Trophoblast cell (in vitro differentiated cells and primary cell): ENCODE measurements around the gene LRRC75B.
"Not testable (repeated sequence)": the region's sequence is repeated elsewhere in the genome, so short reads cannot be mapped to it uniquely, and the experiment has no call there.

Source experiments
- DNase-seq, 2 donors: peaks; one replicate each; pipeline ENCODE4 v3.0.0-alpha.2; 2016
- H2AFZ ChIP-seq: 2 replicates; pipeline ENCODE4 v1.6.1; 2013; ENCODE audit warnings: low read length, moderate library complexity, mild to moderate bottlenecking; ENCODE audit not compliant: insufficient read depth, poor library complexity
- H2AK5ac ChIP-seq: 2 replicates; pipeline ENCODE4 v1.6.1; 2013; ENCODE audit warnings: mild to moderate bottlenecking, low read length
- H2BK120ac ChIP-seq: 2 replicates; pipeline ENCODE4 v1.6.1; 2013; ENCODE audit warnings: low read length, mild to moderate bottlenecking, moderate library complexity; ENCODE audit not compliant: insufficient read depth, poor library complexity
- H2BK12ac ChIP-seq: 2 replicates; pipeline ENCODE4 v1.6.1; 2013; ENCODE audit warnings: mild to moderate bottlenecking, low read length, moderate library complexity
- H2BK5ac ChIP-seq: 2 replicates; pipeline ENCODE4 v1.6.1; 2013; ENCODE audit warnings: low read length, low read depth, moderate library complexity, mild to moderate bottlenecking; ENCODE audit not compliant: poor library complexity
- H3K14ac ChIP-seq: 2 replicates; pipeline ENCODE4 v1.6.1; 2013; ENCODE audit warnings: mild to moderate bottlenecking, low read length
- H3K18ac ChIP-seq: 2 replicates; pipeline ENCODE4 v1.6.1; 2013; ENCODE audit warnings: mild to moderate bottlenecking, low read length
- H3K23ac ChIP-seq: 2 replicates; pipeline ENCODE4 v1.6.1; 2013; ENCODE audit warnings: low read length
- H3K27ac ChIP-seq: 2 replicates; pipeline ENCODE4 v1.5.1; 2013; ENCODE audit warnings: low read depth, mild to moderate bottlenecking, inconsistent platforms, low read length, moderate library complexity
- H3K27me3 ChIP-seq: 2 replicates; pipeline ENCODE4 v1.6.1; 2013; ENCODE audit warnings: inconsistent platforms, mild to moderate bottlenecking, low read length, moderate library complexity; ENCODE audit not compliant: insufficient read depth
- H3K36me3 ChIP-seq, 2 experiments: 1 replicate in 1 of 2; 2 replicates in 1 of 2; pipeline ENCODE4 v1.6.1; 2013; ENCODE audit warnings: low read length in 2 of 2, mild to moderate bottlenecking in 2 of 2, moderate library complexity in 1 of 2; ENCODE audit not compliant: insufficient read depth in 2 of 2, control insufficient read depth in 1 of 2
- H3K4ac ChIP-seq: 2 replicates; pipeline ENCODE4 v1.6.1; 2013; ENCODE audit warnings: low read depth, mild to moderate bottlenecking, low read length, moderate library complexity
- H3K4me1 ChIP-seq, 2 experiments: 1 replicate in 1 of 2; 2 replicates in 1 of 2; pipeline ENCODE4 v1.6.1; 2013; ENCODE audit warnings: low read length in 2 of 2, mild to moderate bottlenecking in 2 of 2, moderate library complexity in 1 of 2; ENCODE audit not compliant: insufficient read depth in 2 of 2, control insufficient read depth in 1 of 2
- H3K4me2 ChIP-seq: 2 replicates; pipeline ENCODE4 v1.6.1; 2013; ENCODE audit warnings: inconsistent platforms, mild to moderate bottlenecking, low read length, moderate library complexity
- H3K4me3 ChIP-seq: 2 replicates; pipeline ENCODE4 v1.5.1; 2013; ENCODE audit warnings: mild to moderate bottlenecking, low read depth, low read length, inconsistent platforms
- H3K79me1 ChIP-seq: one replicate; pipeline ENCODE4 v1.6.1; 2013; ENCODE audit warnings: low read length
- H3K79me2 ChIP-seq: 2 replicates; pipeline ENCODE4 v1.6.1; 2013; ENCODE audit warnings: low read length, mild to moderate bottlenecking; ENCODE audit not compliant: control insufficient read depth, insufficient read depth, poor library complexity
- H3K9ac ChIP-seq: 2 replicates; pipeline ENCODE4 v1.6.1; 2013; ENCODE audit warnings: mild to moderate bottlenecking, low read length
- H3K9me3 ChIP-seq: 2 replicates; pipeline ENCODE4 v1.6.1; 2013; ENCODE audit warnings: low read depth, mild to moderate bottlenecking, control low read depth, inconsistent platforms, low read length; ENCODE audit not compliant: insufficient read depth
- H4K12ac ChIP-seq: 2 replicates; pipeline ENCODE4 v1.6.1; 2013; ENCODE audit warnings: low read depth, mild to moderate bottlenecking, low read length, moderate library complexity
- H4K8ac ChIP-seq: 2 replicates; pipeline ENCODE4 v1.6.1; 2013; ENCODE audit warnings: low read depth, mild to moderate bottlenecking, low read length, moderate library complexity
- H4K91ac ChIP-seq: one replicate; pipeline ENCODE4 v1.6.1; 2013; ENCODE audit warnings: low read depth, mild to moderate bottlenecking, low read length, moderate library complexity
- WGBS: extraction: QIAGEN DNeasy Blood & Tissue Kit; methylation state at CpG from one replicate; pipeline ENCODE4 v1.1.7; 2013; ENCODE audit warnings: missing lambda C conversion rate; ENCODE audit not compliant: insufficient read length, insufficient coverage; ENCODE audit errors: extremely low coverage; 5-methylcytosine and 5-hydroxymethylcytosine counted together

The LRRC75B gene

GRCh38 chr22:24553597-24554312 is 39.1 kb downstream of the LRRC75B start:
- WGBS, result no CpG with 5 or more reads among the region's 12 CpGs
- peak overlapping the region; percentile 91 for H3K4ac ChIP-seq
- H2BK12ac ChIP-seq, result no peak overlapping the region

DNA sequence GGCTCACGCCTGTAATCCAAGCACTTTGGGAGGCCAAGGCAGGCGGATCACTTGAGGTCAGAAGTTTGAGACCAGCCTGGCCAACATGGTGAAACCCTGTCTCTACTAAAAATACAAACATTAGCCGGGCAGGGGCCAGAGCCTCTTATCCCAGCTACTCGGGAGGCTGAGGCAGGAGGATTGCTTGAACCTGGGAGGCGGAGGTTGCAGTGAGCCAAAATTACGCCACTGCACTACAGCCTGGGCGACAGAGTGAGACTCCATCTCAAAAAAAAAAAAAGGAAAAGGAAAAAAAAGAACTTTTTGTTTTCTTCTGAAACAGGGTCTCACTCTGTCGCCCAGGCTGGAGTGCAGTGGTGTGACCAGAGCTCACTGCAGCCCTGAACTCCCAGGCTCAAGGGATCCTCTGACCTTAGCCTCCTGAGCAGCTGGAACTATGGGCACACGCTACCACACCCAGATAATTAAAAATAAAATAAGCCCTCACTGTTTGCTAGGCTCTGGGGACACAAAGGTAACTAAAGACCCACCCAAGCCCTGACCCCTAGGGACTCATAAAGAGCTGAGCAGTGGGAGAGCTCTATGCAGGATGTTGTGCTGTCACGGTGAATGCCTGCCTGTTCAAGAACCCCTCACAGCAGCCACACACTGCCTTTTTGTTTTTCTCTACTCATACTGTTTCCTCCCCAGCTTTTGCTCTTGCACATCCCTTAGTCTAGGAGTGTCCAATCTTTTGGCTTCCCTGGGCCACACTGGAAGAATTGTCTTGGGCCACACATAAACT is 40.2 kb downstream of the LRRC75B start:
- not testable (repeated sequence) for H3K27me3 ChIP-seq, H3K9me3 ChIP-seq, H2AK5ac ChIP-seq, H3K9ac ChIP-seq, H2AFZ ChIP-seq, H3K4ac ChIP-seq, H3K4me3 ChIP-seq, H2BK120ac ChIP-seq, H3K18ac ChIP-seq, H4K12ac ChIP-seq, H3K4me2 ChIP-seq, H4K8ac ChIP-seq, H2BK12ac ChIP-seq, H3K27ac ChIP-seq, DNase-seq, H2BK5ac ChIP-seq, H3K14ac ChIP-seq, H4K91ac ChIP-seq, H3K23ac ChIP-seq
- no CpG with 5 or more reads among the region's 10 CpGs for WGBS
- Histone ChIP-seq H3K4me1 (peaks cover 8 to 12% of the 10 kb centered on the region in 2 experiments), H3K36me3 (peaks cover 15 to 20% of the 10 kb centered on the region in 2 experiments), H3K79me1 (peaks cover 11% of the 10 kb centered on the region), H3K79me2 (peaks cover 14% of the 10 kb centered on the region)

More at GRCh38 chr22:24553597-24554312, 39.1 kb downstream of the LRRC75B start:
- no peak overlapping the region for H4K12ac ChIP-seq
- H3K9ac ChIP-seq, result peak overlapping the region; percentile 97
- no peaks in the 10 kb centered on the region for H3K27me3 ChIP-seq
- H2BK120ac ChIP-seq, result no peak overlapping the region
- peaks cover 9 to 18% of the 10 kb centered on the region in 2 experiments for H3K36me3 ChIP-seq
- no peaks in the 10 kb centered on the region for H3K9me3 ChIP-seq
- peaks cover 14% of the 10 kb centered on the region for H3K79me2 ChIP-seq
- H3K14ac ChIP-seq, result no peak overlapping the region
- peaks cover 11% of the 10 kb centered on the region for H3K79me1 ChIP-seq
- peak overlapping the region; percentile 81 for H3K4me2 ChIP-seq
- no peak overlapping the region for H3K18ac ChIP-seq
- H3K4me1 ChIP-seq, result peaks cover 8 to 12% of the 10 kb centered on the region in 2 experiments
- no peak for DNase-seq
- peak overlapping the region; percentile 91 for H3K4me3 ChIP-seq
- H2AFZ ChIP-seq, result no peak overlapping the region
- H4K91ac ChIP-seq, result no peak overlapping the region
- no peak overlapping the region for H2AK5ac ChIP-seq
- no peak overlapping the region for H3K27ac ChIP-seq
- no peak overlapping the region for H2BK5ac ChIP-seq
- H3K23ac ChIP-seq, result no peak overlapping the region
- no peak overlapping the region for H4K8ac ChIP-seq

DNA sequence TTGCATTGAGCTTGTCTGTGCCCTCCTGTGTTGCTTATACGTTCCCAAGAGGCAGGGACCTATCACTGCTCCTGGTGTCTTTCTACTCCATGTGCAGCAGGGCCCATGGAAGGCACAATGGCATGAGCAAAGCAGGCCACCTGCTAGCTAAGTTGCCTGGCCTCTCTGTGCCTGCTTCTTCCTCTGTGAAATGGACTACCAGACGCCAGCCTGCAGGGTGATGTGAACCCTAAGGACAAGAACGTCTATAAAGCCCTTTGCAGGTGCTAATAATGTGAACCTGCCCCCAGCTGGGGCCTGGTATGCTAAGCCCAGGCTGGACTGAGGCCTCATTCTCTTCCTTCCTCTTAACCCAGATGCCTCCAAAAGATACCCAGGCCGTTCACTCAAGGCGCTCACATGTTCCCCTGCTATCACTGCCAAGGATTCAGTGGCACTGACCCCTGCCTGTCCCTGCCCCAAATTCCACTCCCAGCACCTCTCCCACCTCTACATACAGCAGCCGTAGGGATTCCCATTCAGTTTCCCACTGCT is 41.9 kb downstream of the LRRC75B start:
- no peak overlapping the region for H3K14ac ChIP-seq
- H3K36me3 ChIP-seq, result peaks cover 28 to 32% of the 10 kb centered on the region in 2 experiments
- H2AFZ ChIP-seq, result no peak overlapping the region
- no peak overlapping the region for H3K4ac ChIP-seq
- DNase-seq, result no peak
- H3K4me1 ChIP-seq, result peaks cover 8 to 10% of the 10 kb centered on the region in 2 experiments
- peaks cover 12% of the 10 kb centered on the region for H3K79me2 ChIP-seq
- no peak overlapping the region for H4K91ac ChIP-seq
- H3K79me1 ChIP-seq, result peaks cover 10% of the 10 kb centered on the region
- H2BK5ac ChIP-seq, result no peak overlapping the region
- no peak overlapping the region for H3K4me2 ChIP-seq
- no peaks in the 10 kb centered on the region for H3K9me3 ChIP-seq
- WGBS, result no CpG with 5 or more reads among the region's 6 CpGs
- H3K4me3 ChIP-seq, result no peak overlapping the region
- H2AK5ac ChIP-seq, result no peak overlapping the region
- H2BK120ac ChIP-seq, result no peak overlapping the region
- no peak overlapping the region for H2BK12ac ChIP-seq
- no peak overlapping the region for H4K12ac ChIP-seq
- H3K9ac ChIP-seq, result no peak overlapping the region
- H3K27ac ChIP-seq, result no peak overlapping the region
- H3K18ac ChIP-seq, result peak overlapping the region; percentile 1
- H3K23ac ChIP-seq, result no peak overlapping the region
- H4K8ac ChIP-seq, result no peak overlapping the region
- H3K27me3 ChIP-seq, result no peaks in the 10 kb centered on the region

GRCh38 chr22:24550028-24550901 is 42.6 kb downstream of the LRRC75B start:
- peaks cover 8 to 10% of the 10 kb centered on the region in 2 experiments for H3K4me1 ChIP-seq
- peaks cover 9% of the 10 kb centered on the region for H3K79me2 ChIP-seq
- WGBS, result no CpG with 5 or more reads among the region's 8 CpGs
- H2AFZ ChIP-seq, result no peak overlapping the region
- no peak overlapping the region for H2BK120ac ChIP-seq
- no peak overlapping the region for H3K23ac ChIP-seq
- no peak overlapping the region for H3K4me2 ChIP-seq
- H3K9ac ChIP-seq, result no peak overlapping the region
- H4K12ac ChIP-seq, result no peak overlapping the region
- H3K4me3 ChIP-seq, result no peak overlapping the region
- H3K18ac ChIP-seq, result peak overlapping the region; percentile 1
- H3K36me3 ChIP-seq, result peaks cover 29 to 33% of the 10 kb centered on the region in 2 experiments
- no peak overlapping the region for H4K8ac ChIP-seq
- no peak overlapping the region for H2AK5ac ChIP-seq
- H3K27ac ChIP-seq, result no peak overlapping the region
- no peak overlapping the region for H3K14ac ChIP-seq
- peak in 1 of 2 donors; percentile 15 for DNase-seq
- H3K27me3 ChIP-seq, result no peaks in the 10 kb centered on the region
- no peak overlapping the region for H2BK12ac ChIP-seq
- no peaks in the 10 kb centered on the region for H3K9me3 ChIP-seq
- H2BK5ac ChIP-seq, result no peak overlapping the region
- peaks cover 4% of the 10 kb centered on the region for H3K79me1 ChIP-seq
- no peak overlapping the region for H4K91ac ChIP-seq
- H3K4ac ChIP-seq, result no peak overlapping the region
